HG02970 (cell line): Measurements from ENCODE around the gene C1QTNF1.
"Not testable (repeated sequence)": the region's sequence is repeated elsewhere in the genome, so short reads cannot be mapped to it uniquely, and the experiment has no call there.

ENCODE experiments used
- ATAC-seq: cut with Tn5 transposase; IDR thresholded peaks from one replicate; pipeline ENCODE4 v1.9.1; 2021; ENCODE audit warnings: mild to moderate bottlenecking, moderate library complexity, moderate number of reproducible peaks; ENCODE audit not compliant: unreplicated experiment, low FRiP score

The C1QTNF1 gene

DNA sequence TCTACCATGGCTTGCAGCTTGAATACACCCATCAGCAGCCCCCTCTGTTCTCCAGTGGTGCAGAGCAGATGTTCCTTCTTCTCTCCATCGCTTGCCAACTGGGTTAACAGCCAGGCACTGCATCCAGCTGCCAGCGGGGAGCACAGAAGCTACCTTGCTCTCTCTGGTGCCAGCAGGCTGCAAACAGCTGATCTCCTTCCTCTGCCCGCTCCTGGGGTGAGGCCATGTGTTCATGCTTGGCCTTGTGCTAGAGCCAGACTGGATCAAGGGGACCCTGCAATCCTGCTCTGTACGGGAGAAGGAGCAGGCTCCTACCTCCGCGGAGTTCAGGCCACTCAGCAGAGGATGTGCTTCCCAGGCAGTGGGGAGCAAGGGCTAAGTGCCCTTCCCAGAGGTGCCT is 26.6 kb downstream of the C1QTNF1 start:
- ATAC-seq, result no peak

DNA sequence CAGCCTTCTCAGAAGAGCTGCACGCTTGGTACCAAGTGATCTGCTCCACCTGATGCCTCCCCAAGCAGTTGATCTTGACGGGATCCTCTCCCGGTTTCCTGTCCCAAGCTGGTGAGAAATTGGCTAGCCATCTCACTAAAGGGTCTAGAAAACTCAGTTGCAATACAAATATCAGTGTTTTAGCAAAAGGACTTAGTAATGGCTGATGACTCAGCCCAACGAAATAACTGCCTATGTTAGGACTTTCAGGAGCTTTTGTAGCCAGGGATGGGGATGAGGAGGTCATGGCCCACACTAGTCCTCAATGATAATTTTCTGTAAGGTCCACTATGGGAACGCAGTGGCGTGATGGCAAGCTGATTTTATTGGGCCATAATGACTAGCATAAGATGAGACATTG is 27.3 kb downstream of the C1QTNF1 start:
- no peak for ATAC-seq

DNA sequence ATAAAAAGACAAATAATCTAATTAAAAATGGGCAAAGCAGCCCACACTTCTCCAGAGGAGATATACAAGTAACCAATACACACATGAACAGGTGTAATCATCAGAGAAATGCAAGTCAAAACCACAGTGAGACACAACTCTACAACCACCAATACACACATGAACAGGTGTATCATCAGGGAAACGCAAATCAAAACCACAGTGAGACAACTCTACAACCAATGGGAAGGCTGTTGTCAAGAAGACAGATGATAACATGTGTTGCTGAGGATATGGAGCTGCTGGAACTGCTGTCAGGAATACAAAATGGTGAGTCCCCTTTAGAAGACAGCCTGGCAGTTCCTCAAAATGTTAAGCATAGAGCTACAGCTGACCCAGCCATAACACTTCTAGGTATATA is 28.2 kb downstream of the C1QTNF1 start:
- no peak for ATAC-seq

DNA sequence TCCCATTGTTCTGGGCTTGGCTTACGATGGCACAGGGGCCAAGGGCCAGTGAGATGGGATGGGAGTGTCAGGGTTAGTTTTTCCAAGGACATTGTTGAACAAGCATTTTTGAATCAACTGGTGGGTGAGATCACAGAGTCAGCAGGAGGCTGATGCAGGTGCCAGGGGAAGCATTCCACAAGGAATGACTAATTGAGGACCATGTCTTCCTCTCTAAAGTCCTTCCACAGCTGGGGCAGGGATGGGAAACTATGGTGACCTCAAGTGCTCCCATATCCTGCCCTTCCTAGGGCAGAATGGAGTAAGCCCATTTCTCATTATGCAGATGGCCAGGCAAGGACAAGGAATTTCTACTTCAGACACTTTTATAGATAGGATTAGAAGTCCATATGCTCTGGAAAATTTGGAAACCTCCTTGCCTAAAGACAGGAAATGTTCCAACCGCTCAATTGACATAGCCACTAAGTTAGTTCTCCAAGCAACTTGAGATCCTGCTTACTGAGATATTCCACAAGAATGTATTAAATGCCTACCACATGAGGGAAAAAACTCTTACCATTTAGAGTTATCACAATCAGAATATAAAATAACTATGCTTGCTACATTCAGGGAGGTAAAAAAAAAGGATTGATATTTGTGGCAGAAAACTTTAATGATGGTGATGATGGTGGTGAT is 29.4 kb downstream of the C1QTNF1 start:
- ATAC-seq, result no peak

DNA sequence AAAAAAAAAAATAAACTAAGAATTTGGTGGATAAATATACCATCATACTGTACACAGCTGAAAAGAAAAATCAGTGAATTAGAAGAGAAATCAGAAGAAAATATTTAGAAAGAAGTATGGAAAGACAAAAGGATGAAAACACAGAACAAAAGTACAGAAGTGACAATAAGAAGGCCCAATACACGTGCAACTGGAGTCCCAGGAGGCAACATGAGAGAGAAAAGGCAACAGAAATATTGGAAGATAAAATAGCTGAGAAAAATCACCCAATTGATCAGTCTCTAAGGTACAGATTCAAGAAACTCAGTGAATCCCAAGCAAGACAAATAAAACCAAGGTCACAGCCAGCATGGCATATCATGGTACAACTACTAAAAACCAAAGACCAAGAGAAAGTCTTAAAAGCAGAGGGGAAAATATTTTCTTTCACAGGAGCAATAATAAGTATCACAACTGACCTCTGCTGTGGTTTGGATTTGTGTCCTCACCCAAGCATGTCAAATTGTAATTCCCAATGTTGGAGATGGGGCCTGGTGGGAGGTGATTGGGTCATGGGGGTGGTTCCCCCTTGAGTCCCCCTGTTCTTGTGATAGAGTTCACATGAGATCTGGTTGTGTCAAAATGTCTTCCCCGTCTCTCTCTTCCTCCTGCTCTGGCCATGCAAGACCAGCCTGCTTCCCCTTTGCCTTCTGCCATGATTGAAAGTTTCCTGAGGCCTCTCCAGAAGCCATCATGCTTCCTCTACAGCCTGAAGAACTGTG is 30.4 kb downstream of the C1QTNF1 start:
- no peak for ATAC-seq

DNA sequence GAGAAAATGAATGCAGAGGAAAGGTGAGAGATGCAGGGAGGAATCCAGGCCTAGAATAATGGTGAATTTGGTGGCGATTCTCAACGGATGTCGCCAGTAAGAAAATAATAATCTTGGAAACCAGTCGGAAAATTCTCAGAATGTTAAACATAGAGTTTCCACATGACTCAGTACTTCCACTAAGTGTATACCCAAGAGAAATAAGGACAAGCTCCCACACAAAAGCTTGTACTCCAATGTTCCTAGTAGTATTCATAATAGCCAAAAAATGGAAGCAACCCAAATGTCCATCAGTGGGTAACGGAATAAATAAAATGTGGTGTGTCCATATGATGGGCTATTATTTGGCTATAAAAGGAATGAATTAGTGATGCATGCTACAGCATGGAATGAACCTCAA is 31.2 kb downstream of the C1QTNF1 start:
- ATAC-seq, result no peak

DNA sequence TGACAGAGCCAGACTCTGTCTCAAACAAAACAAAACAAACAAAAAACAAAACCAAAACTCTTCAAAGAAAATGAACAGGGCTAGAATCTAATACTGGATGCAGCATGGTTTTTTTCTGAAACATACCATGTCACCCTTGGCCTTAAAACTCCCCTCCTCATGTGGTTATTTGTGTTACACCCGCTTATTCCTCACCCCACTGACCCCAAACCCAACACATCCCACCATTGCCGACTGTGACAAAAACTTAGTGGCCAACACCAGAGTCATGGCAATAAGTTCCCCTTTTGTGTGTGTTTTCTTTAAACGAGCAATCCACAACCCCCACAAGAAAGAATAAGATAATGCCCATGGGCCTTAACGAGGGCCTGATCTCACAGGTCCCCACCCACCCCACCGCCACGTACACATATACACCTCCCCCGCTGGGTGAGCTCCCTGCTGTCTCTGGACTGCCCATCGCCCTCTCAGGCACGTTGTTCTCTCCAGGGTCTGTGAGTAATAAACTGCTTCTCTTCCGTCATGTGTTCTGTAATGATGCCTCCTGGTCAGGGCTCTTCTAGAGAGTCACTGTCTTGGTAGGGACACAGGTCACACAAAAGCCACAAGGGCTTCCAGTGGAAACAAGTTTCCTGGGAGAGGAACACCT is 33.9 kb downstream of the C1QTNF1 start:
- ATAC-seq, result no peak

DNA sequence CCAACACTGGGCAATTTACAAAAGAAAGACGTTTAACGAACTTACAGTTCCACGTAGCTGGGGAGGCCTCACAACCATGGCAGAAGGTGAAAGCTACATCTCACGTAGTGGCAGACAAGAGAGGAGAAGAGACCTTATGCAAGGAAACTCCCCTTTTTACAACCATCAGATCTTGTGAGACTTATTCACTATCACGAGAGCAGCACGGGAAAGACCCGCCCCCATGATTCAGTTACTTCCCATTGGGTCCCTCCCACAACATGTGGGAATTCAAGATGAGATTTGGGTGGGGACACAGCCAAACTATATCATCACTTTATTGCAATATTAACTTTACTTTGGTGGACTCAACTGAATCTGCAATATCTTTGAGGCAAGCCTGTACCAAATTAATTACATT is 38.7 kb downstream of the C1QTNF1 start:
- no peak for ATAC-seq

DNA sequence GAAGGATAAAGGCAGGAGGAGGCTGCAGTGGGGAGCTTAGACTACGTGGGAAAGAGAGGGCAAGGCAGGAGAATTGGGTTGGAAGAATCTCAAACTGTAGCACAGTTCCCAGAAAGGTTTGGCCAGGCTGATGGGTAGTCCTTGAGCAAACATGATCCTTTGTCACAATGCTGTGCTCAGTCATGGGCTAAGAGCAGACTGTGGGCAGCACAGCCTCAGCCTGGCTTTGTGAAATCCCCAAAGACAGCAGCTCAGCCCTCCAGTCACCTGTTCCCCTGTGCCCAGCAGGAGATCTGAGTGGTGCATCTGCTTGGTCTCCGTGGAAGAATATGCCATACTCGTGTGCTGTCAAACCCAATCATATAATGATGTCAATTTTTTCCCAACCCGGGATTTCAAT is 40.1 kb downstream of the C1QTNF1 start:
- no peak for ATAC-seq

DNA sequence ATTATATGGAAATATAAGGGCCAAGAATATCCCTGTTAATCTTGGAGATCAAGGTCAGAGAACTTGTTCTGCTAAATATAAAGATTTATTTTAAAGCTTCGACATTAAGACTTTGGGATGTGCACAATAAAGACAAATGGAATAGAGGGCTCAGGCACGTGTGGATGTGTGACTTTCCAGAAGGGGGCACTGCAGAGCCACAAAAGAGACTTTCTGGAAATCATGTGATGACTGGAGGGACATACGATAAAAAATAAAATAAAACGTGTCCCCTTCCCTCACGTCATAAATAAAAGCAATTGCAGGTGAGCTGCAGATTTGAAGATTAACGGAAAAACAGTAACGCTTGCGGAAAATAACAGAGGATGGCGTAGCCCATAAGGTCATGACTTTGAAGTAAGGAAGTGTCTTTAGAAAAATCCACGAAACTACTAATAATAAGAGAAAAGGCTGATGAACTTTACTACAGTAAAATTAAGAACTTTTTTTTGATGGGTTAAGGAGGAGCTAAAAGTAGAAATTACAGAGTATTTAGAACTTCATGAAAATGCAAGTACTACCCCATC is 41.2 kb downstream of the C1QTNF1 start:
- ATAC-seq, result no peak

DNA sequence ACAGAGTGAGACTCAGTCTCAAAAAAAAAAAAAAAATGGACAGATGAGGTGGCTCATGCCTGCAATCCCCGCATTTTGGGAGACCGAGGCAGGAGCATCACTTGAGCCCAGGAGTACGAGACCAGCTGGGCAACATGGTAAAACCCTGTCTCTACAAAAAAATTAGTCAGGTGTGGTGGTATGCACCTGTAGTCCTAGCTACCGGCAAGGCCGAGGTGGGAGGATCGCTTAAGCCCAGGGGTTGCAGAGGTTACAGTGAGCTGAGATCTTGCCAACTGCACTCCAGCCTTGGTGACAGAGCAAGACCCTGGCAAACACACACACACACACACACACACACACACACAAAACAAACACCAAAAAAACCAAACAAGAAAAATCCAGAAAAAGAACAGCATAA is 43.0 kb downstream of the C1QTNF1 start:
- ATAC-seq, result no peak

DNA sequence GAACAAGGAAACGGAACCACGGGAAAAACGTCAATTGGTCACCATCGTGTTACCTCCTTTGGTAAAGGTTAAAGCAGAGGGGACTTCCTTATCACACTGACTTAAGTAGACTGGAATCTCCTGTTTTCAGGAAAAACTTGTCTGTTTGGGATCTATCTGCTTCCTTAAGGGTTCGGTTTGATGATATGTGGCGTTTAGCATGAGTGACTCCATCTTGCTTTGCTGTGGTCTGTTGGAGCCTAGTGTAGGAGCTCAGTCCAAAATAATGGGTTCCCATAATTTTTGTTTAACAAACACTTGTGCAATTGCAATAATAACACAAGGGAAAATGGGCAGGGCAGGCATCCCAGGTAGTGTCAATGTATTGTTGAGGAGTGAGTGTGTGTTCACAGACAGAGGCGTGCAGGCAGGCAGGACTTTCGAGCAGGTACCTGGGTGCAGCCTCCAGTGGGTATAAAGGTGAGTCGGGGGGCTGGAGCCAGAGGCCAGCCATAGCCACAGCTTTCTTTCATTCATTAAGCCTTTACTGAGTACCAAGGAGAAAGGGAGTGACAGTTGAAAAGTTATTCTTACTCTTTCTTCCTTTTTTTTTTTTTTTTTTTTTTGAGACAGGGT is 46.4 kb downstream of the C1QTNF1 start:
- no peak for ATAC-seq

DNA sequence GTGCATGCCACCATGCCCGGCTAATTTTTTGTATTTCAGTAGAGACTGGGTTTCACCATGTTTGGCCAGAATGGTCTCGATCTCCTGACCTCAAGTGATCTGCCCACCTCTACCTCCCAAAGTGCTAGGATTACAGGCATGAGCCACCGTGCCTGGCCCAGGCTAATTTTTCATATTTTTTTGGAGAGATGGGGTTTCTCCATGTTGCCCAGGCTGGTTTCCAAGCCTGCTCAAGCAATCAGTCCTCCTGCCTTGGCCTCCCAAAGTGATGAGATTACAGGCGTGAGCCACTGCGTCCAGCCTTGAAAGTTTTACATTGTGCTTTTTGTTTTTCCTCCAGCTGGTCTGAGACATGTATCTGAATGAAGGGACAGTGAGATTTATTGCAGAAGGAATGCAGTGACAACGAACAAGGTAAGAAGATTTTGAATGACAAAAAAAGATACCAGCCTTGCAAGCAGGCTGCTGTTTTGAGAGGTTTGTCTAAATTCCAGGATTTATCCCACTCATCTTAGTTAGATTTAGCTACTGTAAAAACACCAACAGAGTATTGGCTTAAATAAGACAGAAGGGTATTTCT is 47.3 kb downstream of the C1QTNF1 start:
- no peak for ATAC-seq

DNA sequence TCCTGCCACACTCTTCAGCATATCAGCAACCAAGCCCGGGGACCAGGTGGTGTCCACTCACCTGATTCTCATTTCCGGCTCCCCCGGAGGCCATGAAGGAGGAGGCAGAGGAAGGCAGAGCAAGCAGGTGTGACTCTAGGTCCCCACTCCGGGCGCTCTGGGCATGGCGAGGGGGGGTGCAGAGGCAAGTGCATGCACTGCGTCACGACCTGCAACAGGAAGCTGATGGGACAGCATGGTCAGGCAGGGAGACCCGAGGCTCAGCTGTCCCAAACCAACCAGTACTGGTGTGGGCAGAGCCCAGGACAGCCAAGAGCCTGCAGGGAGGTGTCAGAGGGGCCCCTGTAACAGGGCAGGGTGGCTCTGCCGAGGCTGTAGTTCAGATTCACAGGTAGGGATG is 48.6 kb downstream of the C1QTNF1 start:
- ATAC-seq, result no peak

DNA sequence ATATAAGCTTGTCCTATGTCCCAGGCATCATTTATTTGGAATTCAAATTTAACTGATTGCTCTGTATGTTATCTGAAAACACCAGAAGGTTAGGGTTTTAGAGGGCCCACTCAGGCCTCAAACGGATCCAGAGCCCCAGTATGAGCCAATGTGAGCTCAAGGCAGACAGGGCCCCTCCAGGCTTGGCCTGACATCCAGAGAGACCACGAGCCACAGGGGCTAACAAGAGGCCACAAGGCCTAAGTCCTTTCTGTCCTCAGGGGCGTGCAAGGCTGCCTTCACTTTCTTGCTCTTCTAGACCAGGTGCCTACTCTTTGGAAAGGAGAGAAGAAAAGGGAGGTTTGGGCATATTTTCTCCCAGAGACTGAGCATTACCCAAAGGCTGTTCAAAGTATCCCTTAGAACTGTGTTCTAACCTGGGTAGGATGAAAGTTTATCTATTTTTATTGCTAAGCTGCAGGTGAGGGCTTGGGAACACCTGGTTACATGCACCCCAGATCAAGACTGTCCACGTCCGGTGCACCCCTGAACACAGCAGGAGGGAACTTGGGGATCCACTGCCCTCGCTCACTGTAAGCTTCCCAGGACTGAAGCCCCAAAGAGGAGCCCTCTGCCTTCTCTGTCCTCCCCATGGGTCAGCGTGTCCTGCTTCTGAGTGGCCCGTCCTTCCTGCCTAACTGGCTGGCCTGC is 49.2 kb downstream of the C1QTNF1 start:
- ATAC-seq, result no peak

DNA sequence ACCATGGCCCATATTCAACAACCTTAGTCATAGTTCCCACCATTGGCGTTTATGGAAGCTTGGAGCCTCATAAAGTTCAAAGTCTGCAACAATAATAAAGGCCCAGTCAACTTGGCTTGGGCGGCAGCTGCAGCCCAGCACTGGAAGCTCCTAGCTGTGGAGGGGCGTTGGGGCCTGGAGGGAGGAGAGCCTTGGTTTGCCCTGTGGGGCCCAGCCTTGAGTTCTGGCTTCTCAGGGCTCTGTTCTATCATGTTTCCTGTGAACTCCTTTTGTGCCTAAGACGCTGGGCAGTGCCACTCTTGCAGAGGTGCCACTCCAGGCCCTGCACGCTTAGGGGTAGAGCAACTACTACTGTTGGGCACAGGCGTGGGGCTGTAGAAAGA is 49.7 kb downstream of the C1QTNF1 start:
- ATAC-seq, result no peak

DNA sequence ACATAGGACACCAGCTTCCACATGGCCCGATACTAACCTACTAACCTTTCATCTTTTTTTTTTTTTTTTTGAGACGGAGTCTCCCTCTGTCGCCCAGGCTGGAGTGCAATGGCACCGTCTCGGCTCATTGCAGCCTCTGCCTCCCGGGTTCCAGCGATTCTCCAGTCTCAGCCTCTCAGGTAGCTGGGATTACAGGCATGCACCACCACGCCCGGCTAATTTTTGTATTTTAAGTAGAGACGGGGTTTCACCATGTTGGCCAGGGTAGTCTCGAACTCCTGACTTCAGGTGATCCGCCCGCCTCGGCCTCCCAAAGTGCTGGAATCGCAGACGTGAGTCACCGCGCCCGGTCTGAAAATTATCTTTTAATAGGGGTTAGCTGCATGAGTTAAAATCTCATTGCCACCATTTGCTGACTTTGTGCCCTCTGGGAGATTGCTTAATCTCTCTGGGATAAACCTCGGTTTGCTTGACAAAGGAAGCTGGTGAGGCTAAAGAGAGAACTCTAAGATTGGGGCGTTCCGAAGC is 50.2 kb downstream of the C1QTNF1 start:
- not testable (repeated sequence) for ATAC-seq

DNA sequence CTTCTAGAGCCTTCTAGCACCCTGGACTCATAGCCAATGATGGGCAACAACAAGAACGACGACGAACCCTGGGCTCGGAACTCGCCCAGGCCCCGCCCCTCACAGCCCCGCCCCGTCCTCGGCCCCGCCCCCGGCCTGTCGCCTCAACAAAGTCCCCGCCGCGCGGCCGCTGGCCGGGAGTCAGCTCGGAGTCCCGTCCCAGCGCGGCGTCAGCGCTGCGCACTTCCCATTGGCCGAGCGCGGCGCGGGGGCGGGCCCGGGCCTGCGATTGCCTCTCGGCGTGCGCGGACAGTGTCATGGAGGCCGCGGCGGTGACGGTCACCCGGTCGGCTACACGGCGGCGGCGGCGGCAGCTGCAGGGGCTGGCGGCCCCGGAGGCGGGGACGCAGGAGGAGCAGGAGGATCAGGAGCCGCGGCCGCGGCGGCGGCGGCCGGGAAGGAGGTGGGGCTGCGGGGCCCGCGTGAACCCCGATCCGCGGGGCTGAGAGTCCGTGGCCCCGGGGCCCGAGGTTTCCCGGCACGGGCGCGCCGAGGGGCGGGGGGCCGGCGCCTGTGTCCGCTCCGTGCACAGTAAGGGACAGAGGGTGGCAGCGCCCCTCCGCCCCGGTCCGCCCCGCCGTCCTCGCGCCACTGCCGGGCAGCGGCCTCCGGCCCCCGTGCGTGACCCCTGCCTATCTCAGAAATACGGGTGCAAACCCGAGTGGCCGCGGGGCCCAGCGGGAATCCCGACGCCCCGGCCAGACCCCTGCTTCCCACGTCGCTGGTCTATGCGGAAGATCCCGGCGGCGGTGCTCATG is 50.9 kb downstream of the C1QTNF1 start, which contains the start of gene ENGASE:
Gene ENGASE (plus strand): TSS at position 176 of the 797 bp plus-strand sequence. CDS start 121 bp downstream, at position 297.
- peak; percentile 98 for ATAC-seq

DNA sequence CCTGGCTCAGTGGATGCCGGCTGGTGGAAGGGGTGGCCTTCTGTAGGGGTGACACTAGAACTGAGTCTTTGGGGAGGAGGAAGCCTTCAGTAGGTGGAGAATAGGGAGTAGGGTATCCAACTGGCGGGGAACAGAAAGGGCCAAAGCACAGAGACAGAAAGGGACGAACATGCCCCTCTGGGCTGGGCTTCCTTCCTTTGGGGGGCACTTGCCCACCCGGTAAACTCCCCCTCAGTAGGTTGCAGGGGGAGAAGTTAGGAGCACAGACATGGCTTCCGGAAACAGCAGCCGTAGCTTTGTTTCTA is 51.4 kb downstream of the C1QTNF1 start:
- no peak for ATAC-seq
